Kidney (tissue), 14 donors: ENCODE results near the gene EPHA5. TPM values are rescaled to one million over a fixed set of nuclear protein-coding genes. Genes with fewer than 3 reads are reported as not detected.

ENCODE experiments used
- DNase-seq, 5 donors: peaks; one replicate each; pipeline ENCODE4 v3.0.0-alpha.2; 2013 to 2020
- FAIRE-seq: peaks from 2 replicates; lab custom pipeline; 2012; peaks lifted over from hg19 to GRCh38; lab: Jason Lieb, UNC
- H3K27ac ChIP-seq, 2 donors: one replicate each; pipeline ENCODE4 v1.7.0; 2013; ENCODE audit warnings: low read depth in 2 of 2, low read length in 2 of 2, inconsistent platforms in 1 of 2
- H3K27me3 ChIP-seq: one replicate; pipeline ENCODE4 v1.7.1; 2013; ENCODE audit warnings: low read length, inconsistent platforms; ENCODE audit not compliant: control insufficient read depth, insufficient read depth
- H3K36me3 ChIP-seq, 3 donors: one replicate each; pipeline versions ENCODE4 v1.7.0 to v1.7.1; 2013; ENCODE audit warnings: low read length in 3 of 3, control low read depth in 1 of 3, inconsistent platforms in 1 of 3; ENCODE audit not compliant: insufficient read depth in 3 of 3, control insufficient read depth in 2 of 3
- H3K4me1 ChIP-seq, 3 donors: one replicate each; pipeline versions ENCODE4 v1.7.0 to v1.7.1; 2013; ENCODE audit warnings: low read length in 3 of 3, inconsistent platforms in 1 of 3, low read depth in 1 of 3; ENCODE audit not compliant: control insufficient read depth in 2 of 3, insufficient read depth in 2 of 3
- H3K4me3 ChIP-seq, 3 donors: one replicate each; pipeline versions ENCODE4 v1.7.0 to v1.8.1; 2013; ENCODE audit warnings: low read length in 3 of 3, control low read depth in 1 of 3, inconsistent platforms in 1 of 3
- H3K9ac ChIP-seq, 3 donors: one replicate each; pipeline versions ENCODE4 v1.7.0 to v1.7.1; 2013; ENCODE audit warnings: low read length in 3 of 3, control low read depth in 1 of 3, inconsistent platforms in 1 of 3
- H3K9me3 ChIP-seq, 3 donors: one replicate each; pipeline versions ENCODE4 v1.7.0 to v1.7.1; 2013; ENCODE audit warnings: low read length in 3 of 3, control low read depth in 1 of 3, inconsistent platforms in 1 of 3; ENCODE audit not compliant: control insufficient read depth in 2 of 3, insufficient read depth in 1 of 3
- intact Hi-C: fragments of 100-400 bp; cut with DNase I; formaldehyde crosslinking; loops from one replicate; pipeline ENCODE4 v1.11.1; 2022
- polyA plus RNA-seq: library from polyadenylated mRNA; stranded (reverse); fragments of 350-450 nt; fragmentation: Illumina TruSeq; extraction: RNeasy Lipid Tissue Mini Kit (QIAGEN cat#74804); gene quantifications from one replicate; pipeline ENCODE4 v1.2.3, GENCODE V29; 2014; ENCODE audit warnings: low read depth, low replicate concordance; ENCODE audit not compliant: insufficient read depth
- total RNA-seq: library from RNA; stranded (reverse); fragmentation: NEBNext Ultra II Directional; extraction: Animal tissue kit (Norgen Biotek cat#: 25700); gene quantifications from one replicate; pipeline ENCODE4 v1.2.1, GENCODE V29; 2021
- TF ChIP-seq, protein P1 (sequence below): IDR thresholded peaks from 3 replicates; pipeline ENCODE4 v1.5.1; 2012; ENCODE audit warnings: mild to moderate bottlenecking, moderate library complexity, borderline replicate concordance; ENCODE audit not compliant: insufficient read depth; ENCODE audit errors: extremely low read depth
- donor health status: control.
- donor health status: control.
- donor health status: control.
- donor health status: control.
- donor health status: control.
- donor health status: DM: yes; HTN: yes; CAD: no.
- donor health status: Normal renal cell carcinoma (clear cell type).

EPHA5 gene
- total and polyA plus RNA-seq, 2 donors from 2014 or later = 0.22 TPM; not detected in 1

DNA sequence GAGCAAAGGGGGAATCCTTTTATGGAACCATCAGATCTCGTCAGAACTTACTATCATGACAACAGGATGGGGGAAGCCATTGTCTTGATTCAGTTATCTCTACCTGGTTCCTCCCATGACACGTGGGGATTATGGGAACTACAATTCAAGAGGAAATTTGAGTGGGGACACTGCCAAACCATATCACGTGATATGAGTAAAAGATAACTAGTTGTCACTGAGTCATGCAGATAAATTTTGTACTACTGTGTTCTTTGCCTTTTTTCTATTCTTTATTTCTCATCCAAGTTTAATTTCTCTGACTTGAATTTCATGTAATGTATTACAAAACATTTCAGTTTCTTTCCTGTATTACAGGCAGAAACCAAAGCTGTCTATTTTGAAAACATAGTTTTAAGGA, 383.2 kb downstream of the EPHA5 start:
- TF ChIP-seq, protein P1, sequence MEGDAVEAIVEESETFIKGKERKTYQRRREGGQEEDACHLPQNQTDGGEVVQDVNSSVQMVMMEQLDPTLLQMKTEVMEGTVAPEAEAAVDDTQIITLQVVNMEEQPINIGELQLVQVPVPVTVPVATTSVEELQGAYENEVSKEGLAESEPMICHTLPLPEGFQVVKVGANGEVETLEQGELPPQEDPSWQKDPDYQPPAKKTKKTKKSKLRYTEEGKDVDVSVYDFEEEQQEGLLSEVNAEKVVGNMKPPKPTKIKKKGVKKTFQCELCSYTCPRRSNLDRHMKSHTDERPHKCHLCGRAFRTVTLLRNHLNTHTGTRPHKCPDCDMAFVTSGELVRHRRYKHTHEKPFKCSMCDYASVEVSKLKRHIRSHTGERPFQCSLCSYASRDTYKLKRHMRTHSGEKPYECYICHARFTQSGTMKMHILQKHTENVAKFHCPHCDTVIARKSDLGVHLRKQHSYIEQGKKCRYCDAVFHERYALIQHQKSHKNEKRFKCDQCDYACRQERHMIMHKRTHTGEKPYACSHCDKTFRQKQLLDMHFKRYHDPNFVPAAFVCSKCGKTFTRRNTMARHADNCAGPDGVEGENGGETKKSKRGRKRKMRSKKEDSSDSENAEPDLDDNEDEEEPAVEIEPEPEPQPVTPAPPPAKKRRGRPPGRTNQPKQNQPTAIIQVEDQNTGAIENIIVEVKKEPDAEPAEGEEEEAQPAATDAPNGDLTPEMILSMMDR = no peak
- no peak overlapping the region for H3K27ac ChIP-seq
- no peak for FAIRE-seq
- no peaks in the 10 kb centered on the region for H3K36me3 ChIP-seq
- peaks cover 0 to 3% (median 0%) of the 10 kb centered on the region in 3 donors for H3K9me3 ChIP-seq
- H3K4me1 ChIP-seq = no peaks in the 10 kb centered on the region
- H3K27me3 ChIP-seq = no peaks in the 10 kb centered on the region
- H3K4me3 ChIP-seq = no peak overlapping the region
- H3K9ac ChIP-seq = no peak overlapping the region
- intact Hi-C loops = no loop called here
- no peak for DNase-seq
